A673 (cell line): ENCODE data around the gene ANKRD40.

Source experiments
- CTCF ChIP-seq: fragments of 300-800, 200-600 bp; sonication (generic); conservative IDR thresholded peaks from 2 replicates; pipeline ENCODE4 v1.5.1; 2017; ENCODE audit warnings: low read depth, mild to moderate bottlenecking, antibody characterized with exemption, low read length, moderate library complexity, mixed read lengths
- EZH2 ChIP-seq: fragments of 200-600 bp; sonication (generic); IDR thresholded peaks from 2 replicates; pipeline ENCODE4 v1.6.1; 2017; ENCODE audit warnings: borderline replicate concordance, low read depth, mild to moderate bottlenecking, mixed read lengths, antibody characterized with exemption, low read length; ENCODE audit not compliant: poor library complexity, severe bottlenecking

- no peak for TF ChIP-seq CTCF
- no peak for TF ChIP-seq EZH2
Observed at GRCh38 chr17:50728881-50729765, 21.4 kb upstream of the ANKRD40 start.
